Naive thymus-derived CD4-positive, alpha-beta T cell (primary cell): ENCODE results near the gene CAPZA1. TPM values are rescaled to one million over a fixed set of nuclear protein-coding genes. Genes with fewer than 3 reads are reported as not detected.
A peak's percentile ranks its signal among the peaks of the same experiment; 100 is the strongest.

Experiments
- ATAC-seq: fragments of 150-1000 bp; cut with Tn5 transposase; 2 replicates; pipeline ENCODE4 v1.10.0; 2021; ENCODE audit warnings: mild to moderate bottlenecking, moderate library complexity
- CTCF ChIA-PET: fragments of 350-600 bp; sonication (Branson Sonifier 250); formaldehyde crosslinking; loops from one replicate; lab custom pipeline; 2021; ENCODE audit warnings: antibody characterized with exemption; lab: Charles Lee
- POLR2A ChIA-PET: fragments of 350-600 bp; sonication (Branson Sonifier 250); formaldehyde crosslinking; loops from one replicate; lab custom pipeline; 2021; ENCODE audit warnings: antibody characterized with exemption, inconsistent platforms; lab: Charles Lee
- DNase-seq, 9 donors: peaks; one replicate each; pipeline versions ENCODE4 v3.0.0 to v3.0.0-alpha.2; 2020 to 2022; ENCODE audit warnings: mixed read lengths in 1 of 9
- H3K27ac ChIP-seq: one replicate; pipeline ENCODE4 v1.7.0; 2013; ENCODE audit warnings: mild to moderate bottlenecking, low read depth, low read length, moderate library complexity
- H3K27me3 ChIP-seq, 2 donors: one replicate each; pipeline ENCODE4 v1.7.0; 2013; ENCODE audit warnings: low read length in 2 of 2, mild to moderate bottlenecking in 2 of 2, moderate library complexity in 2 of 2; ENCODE audit not compliant: control insufficient read depth in 2 of 2, insufficient read depth in 2 of 2
- H3K36me3 ChIP-seq, 3 experiments: 1 replicate in 2 of 3; 2 replicates in 1 of 3; pipeline ENCODE4 v1.7.0; 2013; ENCODE audit warnings: low read length in 3 of 3, mild to moderate bottlenecking in 3 of 3, moderate library complexity in 1 of 3; ENCODE audit not compliant: insufficient read depth in 3 of 3, control insufficient read depth in 2 of 3
- H3K4me1 ChIP-seq, 2 donors: one replicate each; pipeline ENCODE4 v1.7.0; 2013; ENCODE audit warnings: low read length in 2 of 2, mild to moderate bottlenecking in 2 of 2, moderate library complexity in 1 of 2; ENCODE audit not compliant: control insufficient read depth in 2 of 2, insufficient read depth in 2 of 2
- H3K4me3 ChIP-seq: 2 replicates; pipeline ENCODE4 v1.7.0; 2013; ENCODE audit warnings: mild to moderate bottlenecking, low read length
- H3K9me3 ChIP-seq, 3 experiments: 1 replicate in 2 of 3; 2 replicates in 1 of 3; pipeline ENCODE4 v1.7.0; 2013; ENCODE audit warnings: low read length in 3 of 3; ENCODE audit not compliant: control insufficient read depth in 2 of 3
- H3K27ac Mint-ChIP-seq, 9 donors: one replicate each; pipeline ENCODE4 v1.8.0; 2020 to 2022; ENCODE audit warnings: mixed read lengths in 9 of 9, mild to moderate bottlenecking in 8 of 9, moderate library complexity in 5 of 9, inconsistent platforms in 2 of 9
- H3K27me3 Mint-ChIP-seq, 5 donors: one replicate each; pipeline ENCODE4 v1.8.0; 2021 to 2022; ENCODE audit warnings: mixed read lengths in 5 of 5, mild to moderate bottlenecking in 1 of 5
- H3K36me3 Mint-ChIP-seq, 5 donors: one replicate each; pipeline ENCODE4 v1.8.0; 2020 to 2022; ENCODE audit warnings: mixed read lengths in 5 of 5, mild to moderate bottlenecking in 3 of 5, inconsistent platforms in 1 of 5
- H3K4me1 Mint-ChIP-seq, 7 donors: one replicate each; pipeline ENCODE4 v1.8.0; 2020 to 2022; ENCODE audit warnings: mixed read lengths in 7 of 7, mild to moderate bottlenecking in 3 of 7, inconsistent platforms in 1 of 7
- H3K4me3 Mint-ChIP-seq, 10 donors: one replicate each; pipeline ENCODE4 v1.8.0; 2020 to 2022; ENCODE audit warnings: mild to moderate bottlenecking in 10 of 10, mixed read lengths in 10 of 10, moderate library complexity in 6 of 10, inconsistent platforms in 2 of 10
- H3K9me3 Mint-ChIP-seq, 11 donors: one replicate each; pipeline ENCODE4 v1.8.0; 2020 to 2022; ENCODE audit warnings: mixed read lengths in 11 of 11, mild to moderate bottlenecking in 4 of 11, inconsistent platforms in 1 of 11, moderate library complexity in 1 of 11
- intact Hi-C, 2 donors: fragments of 100-400 bp; cut with micrococcal nuclease; formaldehyde crosslinking; loops; one replicate each; pipeline ENCODE4 v1.15.1; 2023
- polyA plus RNA-seq, 2 donors: library from polyadenylated mRNA; unstranded; fragments of 300-500 nt; fragmentation: Illumina TruSeq; gene quantifications; one replicate each; pipeline ENCODE4 v1.2.3, GENCODE V29; 2021
- total RNA-seq, 6 experiments: library from RNA in 5 of 6; stranded (reverse) in 5 of 6; gene quantifications; 1 replicate in 5 of 6; 2 replicates in 1 of 6; pipeline ENCODE4 v1.2.3 and lab custom pipeline; 2021 to 2026

CAPZA1 gene
- total and polyA plus RNA-seq, 7 experiments from 2014 or later: 114 to 237 (median 135) TPM

GRCh38 chr1:112583366-112583765 is 36.3 kb upstream of the CAPZA1 start:
- Histone ChIP-seq H3K4me1 (no peaks in the 10 kb centered on the region), H3K36me3 (peaks cover 0 to 3% (median 0%) of the 10 kb centered on the region in 3 experiments), H3K9me3 (no peaks in the 10 kb centered on the region), H3K4me3 (no peak overlapping the region), H3K27ac (no peak overlapping the region), H3K27me3 (no peaks in the 10 kb centered on the region)
- POLR2A ChIA-PET: no interaction called here
- CTCF ChIA-PET: no interaction called here
- Mint-ChIP-seq H3K36me3 (peaks cover 2 to 28% (median 19%) of the 10 kb centered on the region in 5 donors), H3K9me3 (peaks cover 0 to 3% (median 0%) of the 10 kb centered on the region in 11 donors), H3K4me1 (no peaks in the 10 kb centered on the region), H3K4me3 (no peak overlapping the region), H3K27ac (no peak overlapping the region), H3K27me3 (no peaks in the 10 kb centered on the region)
- DNase-seq (no peak), ATAC-seq (no peak)
- intact Hi-C loops: no loop called here

- Histone ChIP-seq H3K27ac (no peak overlapping the region), H3K4me3 (no peak overlapping the region), H3K4me1 (no peaks in the 10 kb centered on the region), H3K9me3 (no peaks in the 10 kb centered on the region), H3K36me3 (peaks cover 0 to 17% (median 11%) of the 10 kb centered on the region in 3 experiments), H3K27me3 (no peaks in the 10 kb centered on the region)
- ATAC-seq: no peak
- intact Hi-C loops: no loop called here
- Mint-ChIP-seq H3K4me3 (no peak overlapping the region), H3K27ac (no peak overlapping the region), H3K4me1 (no peaks in the 10 kb centered on the region), H3K9me3 (peaks cover 0 to 21% (median 4%) of the 10 kb centered on the region in 11 donors), H3K27me3 (no peaks in the 10 kb centered on the region), H3K36me3 (peaks cover 15 to 56% (median 32%) of the 10 kb centered on the region in 5 donors)
- DNase-seq: no peak
- POLR2A ChIA-PET: no interaction called here
- CTCF ChIA-PET: no interaction called here
Measured at GRCh38 chr1:112589766-112590165, 29.9 kb upstream of the CAPZA1 start.

GRCh38 chr1:112594208-112594876 is 25.3 kb upstream of the CAPZA1 start:
- no peaks in the 10 kb centered on the region for H3K4me1 Mint-ChIP-seq
- intact Hi-C loops: no loop called here
- H3K36me3 Mint-ChIP-seq: peaks cover 8 to 44% (median 24%) of the 10 kb centered on the region in 5 donors
- no peak for DNase-seq
- H3K27ac ChIP-seq: no peak overlapping the region
- H3K4me3 Mint-ChIP-seq: no peak overlapping the region
- H3K4me1 ChIP-seq: no peaks in the 10 kb centered on the region
- peaks cover 0 to 32% (median 11%) of the 10 kb centered on the region in 3 experiments for H3K36me3 ChIP-seq
- no peaks in the 10 kb centered on the region for H3K27me3 ChIP-seq
- no peak overlapping the region for H3K4me3 ChIP-seq
- no peaks in the 10 kb centered on the region for H3K27me3 Mint-ChIP-seq
- ChIA-PET POLR2A (no interaction called here), CTCF (no interaction called here)
- ATAC-seq: no peak
- peaks cover 0 to 10% (median 3%) of the 10 kb centered on the region in 11 donors for H3K9me3 Mint-ChIP-seq
- no peak overlapping the region for H3K27ac Mint-ChIP-seq
- H3K9me3 ChIP-seq: no peaks in the 10 kb centered on the region

- DNase-seq (no peak), ATAC-seq (no peak)
- Mint-ChIP-seq H3K4me3 (no peak overlapping the region), H3K4me1 (no peaks in the 10 kb centered on the region), H3K9me3 (no peaks in the 10 kb centered on the region), H3K27me3 (no peaks in the 10 kb centered on the region), H3K27ac (no peak overlapping the region), H3K36me3 (peaks cover 0 to 41% (median 18%) of the 10 kb centered on the region in 5 donors)
- Histone ChIP-seq H3K9me3 (no peaks in the 10 kb centered on the region), H3K27ac (no peak overlapping the region), H3K4me3 (no peak overlapping the region), H3K36me3 (peaks cover 0 to 21% (median 0%) of the 10 kb centered on the region in 3 experiments), H3K27me3 (no peaks in the 10 kb centered on the region), H3K4me1 (no peaks in the 10 kb centered on the region)
- CTCF ChIA-PET: no interaction called here
- POLR2A ChIA-PET: interaction anchor here (1.2 kb wide), 1 partner anchor 19 kb away, joined by 5 read pairs; no protein-coding TSS in a partner anchor
- intact Hi-C loops: no loop called here
Measured at GRCh38 chr1:112599477-112599876, 20.2 kb upstream of the CAPZA1 start.

DNA sequence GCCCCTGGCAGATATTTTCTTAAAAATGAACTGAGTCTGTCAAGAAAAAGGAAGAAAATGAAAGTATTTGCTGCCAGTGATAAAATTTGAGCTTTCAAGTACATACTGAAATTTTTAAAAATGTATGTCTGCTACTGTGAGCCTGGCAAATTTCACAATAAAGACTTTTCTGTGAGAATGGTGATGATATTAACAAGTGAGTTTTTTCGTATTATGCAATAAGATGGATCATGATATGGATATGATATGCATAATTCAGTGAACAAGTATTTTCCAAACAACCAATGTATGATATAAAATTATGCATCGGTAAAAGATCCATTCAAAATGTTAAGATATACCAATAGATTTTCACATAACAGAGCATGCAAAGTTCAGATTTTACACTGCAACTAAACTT is 16.6 kb upstream of the CAPZA1 start:
- H3K4me1 Mint-ChIP-seq: peaks cover 0 to 8% (median 0%) of the 10 kb centered on the region in 7 donors
- H3K27me3 Mint-ChIP-seq: no peaks in the 10 kb centered on the region
- peak overlapping the region in 1 of 9 donors; percentile 22 for H3K27ac Mint-ChIP-seq
- no peak overlapping the region for H3K27ac ChIP-seq
- intact Hi-C loops: no loop called here
- peaks cover 0 to 24% (median 0%) of the 10 kb centered on the region in 3 experiments for H3K36me3 ChIP-seq
- H3K9me3 ChIP-seq: no peaks in the 10 kb centered on the region
- ATAC-seq: no peak
- no peaks in the 10 kb centered on the region for H3K27me3 ChIP-seq
- POLR2A ChIA-PET: interaction anchor here (1.3 kb wide), 1 partner anchor 11 kb away, joined by 3 read pairs; no protein-coding TSS in a partner anchor
- H3K36me3 Mint-ChIP-seq: peaks cover 0 to 51% (median 28%) of the 10 kb centered on the region in 5 donors
- H3K4me3 Mint-ChIP-seq: no peak overlapping the region
- no peak overlapping the region for H3K4me3 ChIP-seq
- CTCF ChIA-PET: no interaction called here
- peaks cover 0 to 2% (median 0%) of the 10 kb centered on the region in 11 donors for H3K9me3 Mint-ChIP-seq
- H3K4me1 ChIP-seq: no peaks in the 10 kb centered on the region
- DNase-seq: no peak

DNA sequence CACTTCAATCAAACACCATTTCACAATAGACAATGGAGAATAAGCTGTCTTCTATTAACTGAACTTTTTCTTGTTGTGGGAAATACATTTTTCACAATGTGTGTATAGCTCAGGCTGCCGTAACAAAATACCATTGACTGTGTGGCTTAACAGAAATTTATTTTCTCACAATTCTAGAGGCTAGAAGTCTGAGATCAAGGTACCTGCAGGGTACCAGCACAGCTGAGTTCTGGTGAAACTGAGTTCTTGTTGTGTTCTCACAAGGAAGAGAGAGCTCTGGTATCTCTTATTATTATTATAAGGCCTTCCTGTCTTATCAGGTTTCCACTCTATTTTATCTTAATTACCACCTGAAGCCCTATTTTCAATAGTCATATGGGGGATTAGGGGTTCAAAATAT is 16.1 kb upstream of the CAPZA1 start:
- H3K36me3 Mint-ChIP-seq: peaks cover 0 to 56% (median 28%) of the 10 kb centered on the region in 5 donors

More for the DNA sequence above, 16.1 kb upstream of the CAPZA1 start:
- peaks cover 0 to 8% (median 0%) of the 10 kb centered on the region in 7 donors for H3K4me1 Mint-ChIP-seq
- H3K9me3 Mint-ChIP-seq: peaks cover 0 to 2% (median 0%) of the 10 kb centered on the region in 11 donors
- H3K27me3 ChIP-seq: no peaks in the 10 kb centered on the region
- ChIA-PET POLR2A (interaction anchor here (0.6 to 1.3 kb wide), 2 partner anchors 11 to 115 kb away, joined by 3 read pairs; no protein-coding TSS in a partner anchor), CTCF (no interaction called here)
- intact Hi-C loops: no loop called here
- H3K27me3 Mint-ChIP-seq: no peaks in the 10 kb centered on the region
- H3K27ac ChIP-seq: no peak overlapping the region
- no peaks in the 10 kb centered on the region for H3K9me3 ChIP-seq
- H3K4me3 ChIP-seq: no peak overlapping the region
- no peak overlapping the region for H3K4me3 Mint-ChIP-seq
- ATAC-seq (no peak), DNase-seq (no peak)
- no peaks in the 10 kb centered on the region for H3K4me1 ChIP-seq
- no peak overlapping the region for H3K27ac Mint-ChIP-seq
- H3K36me3 ChIP-seq: peaks cover 0 to 29% (median 0%) of the 10 kb centered on the region in 3 experiments
